GM18520 (cell line): Measurements from ENCODE around the gene OR4C16.

Experiments
- ATAC-seq: cut with Tn5 transposase; IDR thresholded peaks from one replicate; pipeline ENCODE4 v1.9.1; 2021; ENCODE audit not compliant: unreplicated experiment

OR4C16 gene, protein sequence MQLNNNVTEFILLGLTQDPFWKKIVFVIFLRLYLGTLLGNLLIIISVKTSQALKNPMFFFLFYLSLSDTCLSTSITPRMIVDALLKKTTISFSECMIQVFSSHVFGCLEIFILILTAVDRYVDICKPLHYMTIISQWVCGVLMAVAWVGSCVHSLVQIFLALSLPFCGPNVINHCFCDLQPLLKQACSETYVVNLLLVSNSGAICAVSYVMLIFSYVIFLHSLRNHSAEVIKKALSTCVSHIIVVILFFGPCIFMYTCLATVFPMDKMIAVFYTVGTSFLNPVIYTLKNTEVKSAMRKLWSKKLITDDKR

DNA sequence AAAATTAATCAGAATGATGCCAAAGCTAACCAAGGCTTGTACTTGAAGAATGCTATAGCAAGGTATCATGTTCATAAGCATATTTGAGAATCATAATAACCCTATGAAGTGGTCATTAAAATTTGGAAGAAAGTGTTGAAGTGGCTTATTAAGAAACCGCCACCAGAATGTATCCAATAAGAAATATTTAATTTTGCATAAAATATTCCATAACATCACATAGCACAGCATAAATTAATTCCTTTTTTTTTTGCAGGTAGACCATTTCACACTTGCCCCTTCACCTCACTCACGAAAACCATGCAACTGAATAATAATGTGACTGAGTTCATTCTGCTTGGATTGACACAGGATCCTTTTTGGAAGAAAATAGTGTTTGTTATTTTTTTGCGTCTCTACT, at the start of gene OR4C16:
OR4C16 (plus strand) TSS at position 301 of the 400 bp plus-strand sequence; CDS start at position 301, 0 bp downstream.
- no peak for ATAC-seq

DNA sequence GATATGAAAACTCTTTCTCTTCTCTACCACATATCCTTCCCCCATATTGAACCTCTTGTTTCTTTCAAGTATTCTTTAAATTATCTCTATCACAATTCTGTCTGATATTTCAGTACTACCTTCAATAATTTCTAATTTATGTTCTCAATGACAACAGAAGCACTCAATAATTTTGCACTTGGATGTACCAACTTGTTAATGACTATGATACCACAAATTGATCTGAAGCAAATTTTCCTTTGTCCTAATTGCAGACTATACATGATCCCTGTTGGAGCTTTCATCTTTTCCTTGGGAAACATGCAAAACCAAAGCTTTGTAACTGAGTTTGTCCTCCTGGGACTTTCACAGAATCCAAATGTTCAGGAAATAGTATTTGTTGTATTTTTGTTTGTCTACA, 17.8 kb upstream of the OR4C16 start, which contains the start of gene OR4C15:
OR4C15 (plus strand) TSS at position 301 of the 400 bp plus-strand sequence; CDS start at position 301, 0 bp downstream.
- ATAC-seq = no peak

DNA sequence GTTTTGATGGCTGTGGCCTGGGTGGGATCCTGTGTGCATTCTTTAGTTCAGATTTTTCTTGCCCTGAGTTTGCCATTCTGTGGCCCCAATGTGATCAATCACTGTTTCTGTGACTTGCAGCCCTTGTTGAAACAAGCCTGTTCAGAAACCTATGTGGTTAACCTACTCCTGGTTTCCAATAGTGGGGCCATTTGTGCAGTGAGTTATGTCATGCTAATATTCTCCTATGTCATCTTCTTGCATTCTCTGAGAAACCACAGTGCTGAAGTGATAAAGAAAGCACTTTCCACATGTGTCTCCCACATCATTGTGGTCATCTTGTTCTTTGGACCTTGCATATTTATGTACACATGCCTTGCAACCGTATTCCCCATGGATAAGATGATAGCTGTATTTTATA, 620 bp downstream of the OR4C16 start:
- peak; percentile 96 for ATAC-seq

DNA sequence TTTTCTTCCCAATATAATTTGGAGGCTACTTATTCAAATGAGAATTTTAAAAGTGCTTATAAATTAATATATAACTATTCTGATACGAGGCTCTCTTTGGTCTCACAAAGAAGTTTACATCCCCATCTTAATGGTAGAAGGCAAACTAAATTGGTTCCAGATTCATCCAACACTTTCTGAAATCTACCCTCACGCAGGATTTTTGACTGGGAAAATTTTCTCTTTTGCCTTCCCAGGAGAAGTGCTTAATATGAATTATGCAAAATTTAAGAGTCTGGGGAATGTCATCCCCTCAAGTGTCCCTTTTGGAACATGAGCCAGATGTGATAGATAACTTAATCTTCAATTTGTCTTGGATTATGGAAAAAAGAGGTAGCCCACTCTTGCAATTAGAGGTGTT, 35.6 kb downstream of the OR4C16 start, which contains the start of gene OR4C11:
OR4C11 (minus strand) TSS at position 101 of the 400 bp plus-strand sequence. CDS start 3,272 bp downstream, outside the sequence.
- no peak for ATAC-seq
